ENCODE measurements around the gene LZTS2.

The LZTS2 gene

GRCh38 chr10:100998991-100999741 lies 442 bp upstream of the LZTS2 start:
- peak; percentile 85 for DNase-seq

- no peak for DNase-seq
Measured at GRCh38 chr10:101000127-101000914, 713 bp downstream of the LZTS2 start.

- DNase-seq = no peak
Measured at GRCh38 chr10:101000915-101001658, 1.5 kb downstream of the LZTS2 start.

- no peak for DNase-seq
Measured at GRCh38 chr10:101001659-101002035, 2.0 kb downstream of the LZTS2 start.

- DNase-seq = no peak
Measured at GRCh38 chr10:101002456-101002855, 2.8 kb downstream of the LZTS2 start.

GRCh38 chr10:101003639-101004206 lies 4.1 kb downstream of the LZTS2 start:
- DNase-seq = no peak

- DNase-seq = no peak
Measured at GRCh38 chr10:101005361-101005760, 5.8 kb downstream of the LZTS2 start.

GRCh38 chr10:101005869-101006567 lies 6.4 kb downstream of the LZTS2 start:
- no peak for DNase-seq

- DNase-seq = no peak
Measured at GRCh38 chr10:101006593-101007098, 7.0 kb downstream of the LZTS2 start.

- no peak for DNase-seq
Measured at GRCh38 chr10:101007099-101007711, 7.6 kb downstream of the LZTS2 start.

- DNase-seq = no peak
Measured at GRCh38 chr10:101007915-101008822, 8.6 kb downstream of the LZTS2 start.

GRCh38 chr10:101008823-101009423 lies 9.3 kb downstream of the LZTS2 start:
- DNase-seq = no peak

- no peak for DNase-seq
Measured at GRCh38 chr10:101010329-101010728, 10.7 kb downstream of the LZTS2 start.

- DNase-seq = no peak
Measured at GRCh38 chr10:101011517-101012423, 12.2 kb downstream of the LZTS2 start.

- peak; percentile 85 for DNase-seq
Measured at GRCh38 chr10:101012525-101013364, 13.1 kb downstream of the LZTS2 start.

GRCh38 chr10:101013365-101013825 lies 13.8 kb downstream of the LZTS2 start:
- no peak for DNase-seq

- peak; percentile 86 for DNase-seq
Measured at GRCh38 chr10:101014230-101014884, 14.7 kb downstream of the LZTS2 start.
